Thyroid gland (tissue), 4 donors: ENCODE results near the gene SIPA1L3.

Experiments used
- CTCF ChIP-seq, 6 experiments: fragments of 200-600 bp in 3 of 6; fragments of 450-650 bp in 3 of 6; sonication (generic) in 3 of 6; IDR thresholded peaks; one replicate each; pipeline ENCODE4 v1.5.1; 2016 to 2019; ENCODE audit warnings: antibody characterized with exemption in 6 of 6, mild to moderate bottlenecking in 2 of 6, inconsistent platforms in 1 of 6, moderate library complexity in 1 of 6
- POLR2A ChIP-seq, 2 donors: fragments of 450-650 bp; IDR thresholded peaks; one replicate each; pipeline ENCODE4 v1.6.1; 2017; ENCODE audit warnings: antibody characterized with exemption in 2 of 2, mild to moderate bottlenecking in 2 of 2, moderate library complexity in 1 of 2

GRCh38 chr19:38213911-38214625 is 307.1 kb downstream of the SIPA1L3 start:
- TF ChIP-seq CTCF (IDR thresholded peaks at IDR 0.05) (no peak), POLR2A (IDR thresholded peaks at IDR 0.05) (no peak)
